Gastroesophageal sphincter (tissue), 3 donors: ENCODE data around the gene IL25.

Experiments
- EP300 ChIP-seq: sonication (generic); formaldehyde crosslinking; IDR thresholded peaks from one replicate; pipeline ENCODE4 v1.6.1; 2017; ENCODE audit warnings: antibody characterized with exemption, mild to moderate bottlenecking
- TF ChIP-seq, protein P1 (sequence below), 4 experiments: fragments of 200-600 bp in 2 of 4; fragments of 450-650 bp in 2 of 4; sonication (generic) in 1 of 4; IDR thresholded peaks; one replicate each; pipeline ENCODE4 v1.5.1; 2017 to 2019; ENCODE audit warnings: antibody characterized with exemption in 4 of 4, mild to moderate bottlenecking in 2 of 4, moderate library complexity in 2 of 4

DNA sequence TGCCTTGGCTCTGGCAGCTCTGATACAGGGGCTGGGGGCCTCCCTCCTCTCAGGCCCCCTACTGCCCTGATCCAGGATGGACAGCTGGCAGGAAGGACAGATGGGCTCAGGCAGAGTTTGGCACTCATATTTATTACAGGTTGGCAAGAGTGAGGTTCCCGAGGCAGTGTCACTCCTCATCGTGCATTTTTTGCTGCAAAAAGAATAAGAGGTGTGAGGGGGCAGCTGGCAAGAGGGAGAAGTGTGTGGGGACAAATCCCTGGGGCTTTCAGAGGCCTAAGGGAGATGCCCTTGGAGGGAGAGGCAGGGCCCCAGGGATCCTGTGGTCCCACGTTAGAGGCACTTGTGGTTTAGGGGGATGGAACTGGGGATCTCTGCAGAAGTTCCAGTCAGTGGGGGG, 9.3 kb downstream of the IL25 start:
- TF ChIP-seq, protein P1, sequence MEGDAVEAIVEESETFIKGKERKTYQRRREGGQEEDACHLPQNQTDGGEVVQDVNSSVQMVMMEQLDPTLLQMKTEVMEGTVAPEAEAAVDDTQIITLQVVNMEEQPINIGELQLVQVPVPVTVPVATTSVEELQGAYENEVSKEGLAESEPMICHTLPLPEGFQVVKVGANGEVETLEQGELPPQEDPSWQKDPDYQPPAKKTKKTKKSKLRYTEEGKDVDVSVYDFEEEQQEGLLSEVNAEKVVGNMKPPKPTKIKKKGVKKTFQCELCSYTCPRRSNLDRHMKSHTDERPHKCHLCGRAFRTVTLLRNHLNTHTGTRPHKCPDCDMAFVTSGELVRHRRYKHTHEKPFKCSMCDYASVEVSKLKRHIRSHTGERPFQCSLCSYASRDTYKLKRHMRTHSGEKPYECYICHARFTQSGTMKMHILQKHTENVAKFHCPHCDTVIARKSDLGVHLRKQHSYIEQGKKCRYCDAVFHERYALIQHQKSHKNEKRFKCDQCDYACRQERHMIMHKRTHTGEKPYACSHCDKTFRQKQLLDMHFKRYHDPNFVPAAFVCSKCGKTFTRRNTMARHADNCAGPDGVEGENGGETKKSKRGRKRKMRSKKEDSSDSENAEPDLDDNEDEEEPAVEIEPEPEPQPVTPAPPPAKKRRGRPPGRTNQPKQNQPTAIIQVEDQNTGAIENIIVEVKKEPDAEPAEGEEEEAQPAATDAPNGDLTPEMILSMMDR (IDR thresholded peaks at IDR 0.05), result no peak
- no peak for TF ChIP-seq EP300
